Esophagus squamous epithelium (tissue), 5 donors: ENCODE results near the gene MYL9. TPM values are rescaled to one million over a fixed set of nuclear protein-coding genes. Genes with fewer than 3 reads are reported as not detected.
"Not testable (repeated sequence)": the region's sequence is repeated elsewhere in the genome, so short reads cannot be mapped to it uniquely, and the experiment has no call there.

Experiments used
- DNase-seq: peaks from one replicate; lab custom pipeline; 2025; lab: John Stamatoyannopoulos, UW
- H3K27ac ChIP-seq, 4 donors: fragments of 200-600 bp; sonication (generic); one replicate each; pipeline ENCODE4 v1.5.1; 2016 to 2019; ENCODE audit warnings: mild to moderate bottlenecking in 1 of 4
- H3K27me3 ChIP-seq, 4 donors: fragments of 200-600 bp; sonication (generic); 1 replicate in 3 of 4; 2 replicates in 1 of 4; pipeline versions ENCODE4 v1.5.1 to v1.6.0; 2017 to 2021; ENCODE audit warnings: antibody characterized with exemption in 1 of 4
- H3K36me3 ChIP-seq, 3 donors: fragments of 200-600 bp; sonication (generic); one replicate each; pipeline ENCODE4 v1.5.1; 2016 to 2019
- H3K4me1 ChIP-seq, 3 donors: fragments of 200-600 bp; sonication (generic); one replicate each; pipeline ENCODE4 v1.5.1; 2017 to 2019
- H3K4me3 ChIP-seq, 4 donors: fragments of 200-600 bp; sonication (generic); 1 replicate in 3 of 4; 2 replicates in 1 of 4; pipeline ENCODE4 v1.5.1; 2016 to 2019; ENCODE audit warnings: mild to moderate bottlenecking in 2 of 4, moderate library complexity in 1 of 4
- H3K9me3 ChIP-seq, 3 donors: fragments of 200-600 bp; sonication (generic); one replicate each; pipeline ENCODE4 v1.5.1; 2016 to 2019
- POLR2A ChIP-seq, 4 donors: fragments of 450-650 bp; IDR thresholded peaks; one replicate each; pipeline ENCODE4 v1.6.1; 2017; ENCODE audit warnings: antibody characterized with exemption in 4 of 4, mild to moderate bottlenecking in 4 of 4, moderate library complexity in 3 of 4
- WGBS, 2 donors: methylation state at CpG; one replicate each; pipeline ENCODE4 v1.1.5; 2018; 5-methylcytosine and 5-hydroxymethylcytosine counted together
- intact Hi-C: fragments of 100-400 bp; cut with DNase I; formaldehyde crosslinking; loops from one replicate; pipeline ENCODE4 v1.15.0; 2022
- total RNA-seq, 4 donors: library from RNA; depleted of rRNA; stranded (reverse); fragments of >200 nt; gene quantifications; one replicate each; pipeline ENCODE4 v1.1.0, GENCODE V29; 2016
- TF ChIP-seq, protein P1 (sequence below), 6 experiments: fragments of 450-650 bp in 4 of 6; fragments of 200-600 bp in 2 of 6; sonication (generic) in 2 of 6; IDR thresholded peaks; one replicate each; pipeline ENCODE4 v1.5.1; 2016 to 2019; ENCODE audit warnings: antibody characterized with exemption in 6 of 6, mild to moderate bottlenecking in 4 of 6, moderate library complexity in 4 of 6
- donor health status: DM: yes; HTN: yes; CAD: no.

The MYL9 gene
- total RNA-seq, 4 donors from 2014 or later = 10.7 to 313 (median 60.7) TPM

DNA sequence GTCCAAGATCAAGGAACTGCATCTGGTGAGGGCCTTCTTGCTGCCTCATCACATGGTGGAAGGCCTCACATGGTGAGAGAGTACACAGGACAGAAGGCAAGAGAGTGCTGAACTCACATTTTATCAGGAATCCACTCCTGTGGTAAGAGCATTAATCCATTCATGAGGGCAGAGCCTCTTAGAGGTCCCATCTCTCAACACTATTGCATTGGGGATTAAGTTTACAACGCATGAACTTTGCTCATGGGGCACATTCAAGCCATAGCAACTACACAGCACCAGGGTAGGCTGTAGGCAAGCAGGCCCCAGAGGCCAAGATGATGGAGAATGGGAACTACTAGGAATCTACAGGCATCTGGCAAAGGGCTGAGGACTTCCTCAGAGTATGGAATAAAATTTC is 22.1 kb downstream of the MYL9 start:
- WGBS, 2 donors = 70% methylated on average over 1 of the region's 1 CpG; no CpG with 5 or more reads in 1 of the 2 donors
- H3K4me3 ChIP-seq = no peak overlapping the region
- no peak overlapping the region for H3K27ac ChIP-seq
- no peaks in the 10 kb centered on the region for H3K36me3 ChIP-seq
- H3K9me3 ChIP-seq = peaks cover 0 to 12% (median 4%) of the 10 kb centered on the region in 3 donors
- peaks cover 0 to 6% (median 0%) of the 10 kb centered on the region in 4 donors for H3K27me3 ChIP-seq
- intact Hi-C loops = no loop called here
- DNase-seq = no peak
- H3K4me1 ChIP-seq = no peaks in the 10 kb centered on the region
- no peak for TF ChIP-seq POLR2A (IDR thresholded peaks at IDR 0.05)
- TF ChIP-seq, protein P1, sequence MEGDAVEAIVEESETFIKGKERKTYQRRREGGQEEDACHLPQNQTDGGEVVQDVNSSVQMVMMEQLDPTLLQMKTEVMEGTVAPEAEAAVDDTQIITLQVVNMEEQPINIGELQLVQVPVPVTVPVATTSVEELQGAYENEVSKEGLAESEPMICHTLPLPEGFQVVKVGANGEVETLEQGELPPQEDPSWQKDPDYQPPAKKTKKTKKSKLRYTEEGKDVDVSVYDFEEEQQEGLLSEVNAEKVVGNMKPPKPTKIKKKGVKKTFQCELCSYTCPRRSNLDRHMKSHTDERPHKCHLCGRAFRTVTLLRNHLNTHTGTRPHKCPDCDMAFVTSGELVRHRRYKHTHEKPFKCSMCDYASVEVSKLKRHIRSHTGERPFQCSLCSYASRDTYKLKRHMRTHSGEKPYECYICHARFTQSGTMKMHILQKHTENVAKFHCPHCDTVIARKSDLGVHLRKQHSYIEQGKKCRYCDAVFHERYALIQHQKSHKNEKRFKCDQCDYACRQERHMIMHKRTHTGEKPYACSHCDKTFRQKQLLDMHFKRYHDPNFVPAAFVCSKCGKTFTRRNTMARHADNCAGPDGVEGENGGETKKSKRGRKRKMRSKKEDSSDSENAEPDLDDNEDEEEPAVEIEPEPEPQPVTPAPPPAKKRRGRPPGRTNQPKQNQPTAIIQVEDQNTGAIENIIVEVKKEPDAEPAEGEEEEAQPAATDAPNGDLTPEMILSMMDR (IDR thresholded peaks at IDR 0.05) = no peak

DNA sequence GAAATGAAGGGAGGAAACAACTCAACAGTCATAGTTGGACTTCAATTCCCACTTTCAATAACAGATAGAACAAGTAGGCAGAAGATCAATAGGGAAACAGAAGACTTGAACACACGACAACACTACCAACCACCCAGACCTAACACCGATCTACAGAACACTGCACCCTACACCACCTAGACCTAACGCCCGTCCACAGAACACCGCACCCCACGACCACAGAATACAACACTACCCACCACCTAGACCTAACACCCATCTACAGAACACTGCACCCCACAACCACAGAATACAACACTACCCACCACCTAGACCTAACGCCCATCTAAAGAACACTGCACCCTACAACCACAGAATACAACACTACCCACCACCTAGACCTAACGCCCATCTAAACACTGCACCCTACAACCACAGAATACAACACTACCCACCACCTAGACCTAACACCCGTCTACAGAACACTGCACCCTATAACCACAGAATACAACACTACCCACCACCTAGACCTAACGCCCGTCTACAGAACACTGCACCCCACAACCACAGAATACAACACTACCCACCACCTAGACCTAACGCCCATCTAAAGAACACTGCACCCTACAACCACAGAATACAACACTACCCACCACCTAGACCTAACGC is 22.9 kb downstream of the MYL9 start:
- DNase-seq, H3K4me3 ChIP-seq, H3K4me1 ChIP-seq, intact Hi-C loops, H3K27ac ChIP-seq, H3K27me3 ChIP-seq, H3K36me3 ChIP-seq: not testable (repeated sequence)
- 80 to 91% methylated on average over 7 to 13 of the region's 13 CpGs for WGBS, 2 donors
- H3K9me3 ChIP-seq = peaks cover 0 to 12% (median 4%) of the 10 kb centered on the region in 3 donors

DNA sequence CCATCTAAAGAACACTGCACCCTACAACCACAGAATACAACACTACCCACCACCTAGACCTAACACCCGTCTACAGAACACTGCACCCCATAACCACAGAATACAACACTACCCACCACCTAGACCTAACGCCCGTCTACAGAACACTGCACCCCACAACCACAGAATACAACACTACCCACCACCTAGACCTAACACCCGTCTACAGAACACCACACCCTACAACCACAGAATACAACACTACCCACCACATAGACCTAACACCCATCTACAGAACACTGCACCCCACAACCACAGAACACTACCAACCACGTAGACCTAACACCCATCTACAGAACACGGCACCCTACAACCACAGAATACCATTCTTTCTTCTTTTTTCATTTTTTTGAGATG is 23.4 kb downstream of the MYL9 start:
- H3K4me3 ChIP-seq, H3K4me1 ChIP-seq, H3K36me3 ChIP-seq, DNase-seq, H3K27ac ChIP-seq, intact Hi-C loops, H3K27me3 ChIP-seq: not testable (repeated sequence)
- peaks cover 0 to 12% (median 4%) of the 10 kb centered on the region in 3 donors for H3K9me3 ChIP-seq
- WGBS, 2 donors = 79 to 85% methylated on average over 6 of the region's 6 CpGs

GRCh38 chr20:36565520-36565919 is 24.2 kb downstream of the MYL9 start:
- TF ChIP-seq, protein P1 (IDR thresholded peaks at IDR 0.05) = no peak
- no peak for TF ChIP-seq POLR2A (IDR thresholded peaks at IDR 0.05)
- no peak overlapping the region for H3K27ac ChIP-seq
- no peaks in the 10 kb centered on the region for H3K4me1 ChIP-seq
- intact Hi-C loops = no loop called here
- H3K27me3 ChIP-seq = peaks cover 0 to 6% (median 0%) of the 10 kb centered on the region in 4 donors
- 92% methylated on average over 3 of the region's 3 CpGs for WGBS, 2 donors
- peaks cover 0 to 12% (median 4%) of the 10 kb centered on the region in 3 donors for H3K9me3 ChIP-seq
- no peak overlapping the region for H3K4me3 ChIP-seq
- DNase-seq = no peak
- H3K36me3 ChIP-seq = no peaks in the 10 kb centered on the region

DNA sequence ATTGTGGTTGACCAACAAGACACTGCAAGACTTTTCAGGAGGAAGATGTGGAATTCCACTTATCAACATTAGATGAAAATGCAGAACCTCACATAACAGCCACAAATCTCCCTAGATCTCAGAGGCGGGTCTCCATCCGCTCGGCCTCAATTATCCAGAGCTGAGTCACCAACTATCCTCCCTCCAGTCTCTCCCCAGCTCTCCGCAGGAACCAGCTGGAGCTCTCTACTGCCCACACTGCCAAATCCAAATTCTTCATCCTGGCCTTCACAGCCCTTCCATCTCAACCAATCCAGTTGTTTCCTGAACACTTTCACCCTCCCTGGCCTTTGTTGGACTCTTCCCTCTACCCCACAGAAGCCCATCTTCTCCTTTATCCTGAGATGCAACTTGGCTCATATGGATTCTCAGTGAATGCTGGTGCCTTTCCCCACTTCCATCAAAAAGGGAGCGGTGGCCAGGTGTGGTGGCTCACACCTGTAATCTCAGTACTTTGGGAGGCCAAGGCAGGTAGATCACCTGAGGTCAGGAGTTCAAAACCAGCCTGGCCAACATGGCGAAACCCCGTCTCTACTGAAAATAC is 28.6 kb downstream of the MYL9 start:
- Histone ChIP-seq H3K36me3 (no peaks in the 10 kb centered on the region), H3K27me3 (peaks cover 0 to 29% (median 0%) of the 10 kb centered on the region in 4 donors), H3K4me3 (no peak overlapping the region), H3K4me1 (peaks cover 5 to 31% (median 10%) of the 10 kb centered on the region in 3 donors), H3K9me3 (peaks cover 0 to 11% (median 4%) of the 10 kb centered on the region in 3 donors), H3K27ac (no peak overlapping the region)
- intact Hi-C loops = no loop called here
- 41 to 69% methylated on average over 6 to 7 of the region's 7 CpGs for WGBS, 2 donors
- TF ChIP-seq POLR2A (IDR thresholded peaks at IDR 0.05) = no peak
- TF ChIP-seq, protein P1 (IDR thresholded peaks at IDR 0.05) = no peak
- DNase-seq = no peak
